Measurements from ENCODE around the gene NOP56.
"Not testable (repeated sequence)": the region's sequence is repeated elsewhere in the genome, so short reads cannot be mapped to it uniquely, and the experiment has no call there.

The NOP56 gene

DNA sequence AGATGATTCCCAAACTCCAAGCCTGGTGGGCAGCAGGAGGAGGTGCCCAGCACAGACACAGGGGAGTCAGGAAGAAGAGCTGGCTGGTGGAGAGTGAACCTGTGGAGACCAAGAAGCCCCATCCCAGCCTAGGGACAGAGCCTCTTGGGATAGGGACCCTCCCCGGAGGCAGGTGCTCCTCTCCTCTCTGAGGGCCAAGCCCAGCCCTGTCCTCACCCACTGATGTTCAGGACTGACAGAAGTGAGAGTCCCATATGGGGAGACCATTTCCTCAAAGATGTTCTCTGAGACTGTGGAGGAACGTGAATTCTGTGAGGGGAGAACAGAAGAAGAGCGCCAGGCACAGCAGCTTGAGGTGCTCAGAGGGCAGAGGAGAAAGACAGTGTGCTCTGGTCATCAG, 37.8 kb downstream of the NOP56 start:
- DNase-seq = no peak

DNA sequence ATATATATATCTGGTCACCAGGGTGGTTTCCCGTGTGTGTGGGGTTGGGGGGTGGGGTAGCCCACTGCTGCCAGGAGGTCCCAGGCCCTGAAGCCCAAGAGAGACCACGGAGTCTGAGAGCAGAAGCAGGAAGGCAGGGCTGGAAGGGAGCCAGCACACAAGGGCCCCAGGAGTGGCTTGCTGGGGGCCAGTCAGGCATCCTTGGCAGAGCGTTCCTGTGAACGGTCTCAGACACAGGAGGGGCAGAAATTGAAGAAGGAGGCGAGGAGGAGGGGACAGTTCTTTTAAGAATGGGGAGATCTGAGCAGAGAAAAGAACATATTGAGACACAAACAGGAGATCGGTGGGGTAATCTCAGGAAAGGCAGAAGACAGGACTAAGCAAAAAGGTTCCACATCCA, 38.3 kb downstream of the NOP56 start:
- DNase-seq = no peak

GRCh38 chr20:2691127-2691526, 38.7 kb downstream of the NOP56 start:
- DNase-seq = no peak

GRCh38 chr20:2691663-2692035, 39.2 kb downstream of the NOP56 start:
- DNase-seq = no peak

GRCh38 chr20:2692036-2692885, 39.8 kb downstream of the NOP56 start, which contains the start of gene EBF4:
TSS of gene EBF4 (plus strand) at chr20:2692780. CDS start at chr20:2693646, 866 bp downstream.
- DNase-seq = peak; percentile 42

GRCh38 chr20:2692886-2693285, 40.5 kb downstream of the NOP56 start:
- DNase-seq = no peak

DNA sequence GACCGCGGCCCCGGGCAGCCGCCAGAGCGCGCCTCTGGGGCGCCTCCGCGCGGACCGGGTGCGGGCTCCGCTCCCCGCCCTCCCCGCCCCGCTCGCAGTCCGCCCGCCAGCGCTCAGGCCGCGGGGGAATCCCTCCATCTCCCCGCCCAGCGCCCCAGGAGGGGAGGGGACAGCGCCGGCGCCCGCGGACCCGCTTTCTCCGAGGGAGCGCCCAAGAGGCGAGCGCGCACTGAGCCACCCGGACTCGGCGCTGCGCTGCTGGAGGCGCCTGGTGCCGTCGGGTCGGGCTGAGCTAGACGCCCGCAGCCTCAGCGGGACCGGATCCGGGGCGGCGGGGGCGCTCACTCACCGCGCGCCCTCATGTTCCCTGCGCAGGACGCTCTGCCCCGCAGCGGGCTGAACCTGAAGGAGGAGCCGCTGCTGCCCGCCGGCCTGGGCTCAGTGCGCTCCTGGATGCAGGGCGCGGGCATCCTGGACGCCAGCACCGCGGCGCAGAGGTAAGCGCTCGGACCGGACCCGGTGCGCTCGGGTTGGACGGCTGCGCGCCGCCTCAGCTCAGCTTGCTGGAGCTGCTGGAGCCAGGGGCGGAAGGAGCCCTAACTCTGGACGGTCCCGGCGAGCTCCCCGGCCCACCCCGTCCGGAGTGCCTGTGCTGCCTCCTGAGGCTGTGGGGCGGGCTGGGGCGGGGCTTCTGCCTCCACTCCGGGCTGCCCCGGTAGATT, 41.0 kb downstream of the NOP56 start:
- peak; percentile 12 for DNase-seq

- DNase-seq = peak; percentile 26
Observed at GRCh38 chr20:2694008-2694471, 41.6 kb downstream of the NOP56 start.

- DNase-seq = no peak
Observed at GRCh38 chr20:2694519-2694918, 42.1 kb downstream of the NOP56 start.

DNA sequence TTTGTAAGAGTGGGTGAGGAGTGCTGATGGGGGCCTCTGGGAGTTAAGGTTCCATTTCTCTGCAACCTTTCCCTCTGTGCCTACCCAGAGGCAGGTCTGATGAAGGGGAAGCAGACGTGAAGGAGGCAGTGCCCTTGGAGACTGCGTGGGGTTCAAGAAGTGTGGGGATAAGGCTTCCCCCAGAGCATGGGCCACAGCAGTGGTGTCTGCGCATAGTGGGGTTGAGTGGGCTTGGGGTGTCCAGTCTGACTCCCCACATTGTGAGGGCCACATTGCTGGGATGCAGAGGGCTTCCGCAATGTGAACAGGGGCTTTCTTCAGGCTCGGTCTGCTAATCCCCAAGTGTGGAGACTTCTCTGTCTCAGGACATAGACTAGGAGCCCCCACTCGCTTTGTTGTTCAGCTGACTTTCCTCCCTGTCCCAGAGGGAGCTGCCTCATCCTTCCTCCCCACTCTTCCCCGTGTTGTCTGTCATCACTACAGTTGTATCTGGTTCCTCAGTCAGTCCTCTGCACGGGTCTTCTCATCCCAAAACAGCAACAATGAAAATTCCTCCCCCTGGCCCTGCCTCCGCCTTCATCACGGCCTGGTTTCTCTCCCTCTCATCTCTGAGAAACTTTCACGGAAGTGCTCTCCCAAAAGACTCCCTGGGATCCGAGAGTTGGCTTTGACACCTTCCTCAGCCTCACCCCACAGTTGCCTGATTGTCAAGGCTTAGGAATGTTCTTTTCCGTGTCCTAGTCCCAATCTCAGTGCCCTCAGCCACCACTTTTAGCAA, 43.0 kb downstream of the NOP56 start:
- no peak for DNase-seq

DNA sequence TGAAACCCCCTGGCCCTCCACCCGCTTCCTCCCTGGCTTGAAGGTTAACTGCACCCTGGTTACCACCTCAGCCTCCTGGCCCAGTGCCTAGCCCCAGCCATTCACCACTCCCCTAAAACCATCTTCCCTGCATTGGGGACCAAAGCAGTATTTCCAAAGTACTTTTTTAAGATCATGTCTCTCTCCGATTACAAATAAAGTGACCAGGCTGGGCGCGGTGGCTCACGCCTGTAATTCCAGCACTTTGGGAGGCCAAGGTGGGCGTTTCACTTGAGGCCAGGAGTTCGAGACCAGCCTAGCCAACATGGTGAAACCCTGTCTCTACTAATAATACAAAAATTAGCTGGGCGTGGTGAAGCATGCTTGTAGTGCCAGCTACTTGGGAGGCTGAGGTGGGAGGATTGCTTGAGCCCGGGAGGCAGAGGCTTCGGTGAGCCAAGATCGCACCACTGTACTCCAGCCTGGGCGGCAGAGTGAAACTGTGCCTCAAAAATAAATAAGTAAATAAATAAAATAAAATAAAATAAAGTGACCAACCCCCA, 43.6 kb downstream of the NOP56 start:
- not testable (repeated sequence) for DNase-seq

DNA sequence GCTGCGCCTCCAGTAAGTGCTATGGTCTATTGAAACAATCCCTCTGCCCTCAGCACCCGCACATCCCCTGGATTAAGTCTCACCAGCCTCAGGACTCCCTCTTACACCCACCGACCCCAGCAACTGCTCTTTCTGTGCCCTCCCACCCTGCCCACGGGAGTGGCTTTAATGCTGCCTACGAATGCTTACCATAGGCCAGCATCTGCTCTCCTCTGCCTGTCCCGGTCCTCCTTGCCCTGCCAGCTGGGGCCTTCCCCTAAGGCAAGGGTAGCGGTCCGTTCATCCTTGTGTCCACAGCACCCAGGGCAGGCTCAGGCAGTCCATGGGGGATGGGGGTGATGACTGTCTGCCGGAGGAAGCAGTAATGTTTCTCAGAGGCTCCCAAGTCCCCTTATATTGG, 44.2 kb downstream of the NOP56 start:
- no peak for DNase-seq

- no peak for DNase-seq
Observed at GRCh38 chr20:2697768-2698167, 45.3 kb downstream of the NOP56 start.

- DNase-seq = no peak
Observed at GRCh38 chr20:2698186-2698817, 45.9 kb downstream of the NOP56 start.

DNA sequence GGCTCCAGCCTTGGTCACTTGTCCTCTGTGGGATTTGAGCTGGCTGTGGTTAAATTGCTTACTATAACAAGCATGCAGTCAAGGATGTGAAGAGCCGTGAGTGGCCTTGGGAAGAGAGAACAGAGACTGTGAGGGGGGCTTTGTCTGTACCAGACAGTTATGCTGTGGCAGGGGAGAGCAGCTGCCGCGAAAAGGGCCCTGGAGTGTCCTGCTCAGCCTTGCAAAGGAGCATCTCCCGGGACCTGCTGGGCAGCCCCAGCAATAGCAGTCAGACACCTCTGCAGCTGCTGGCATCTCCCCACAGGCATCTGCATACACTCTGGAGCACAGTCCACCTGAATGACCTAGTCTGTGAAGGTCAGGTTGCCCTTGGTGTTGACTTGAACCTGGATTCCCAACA, 46.5 kb downstream of the NOP56 start:
- DNase-seq = no peak

- DNase-seq = no peak
Observed at GRCh38 chr20:2699775-2700413, 47.5 kb downstream of the NOP56 start.

DNA sequence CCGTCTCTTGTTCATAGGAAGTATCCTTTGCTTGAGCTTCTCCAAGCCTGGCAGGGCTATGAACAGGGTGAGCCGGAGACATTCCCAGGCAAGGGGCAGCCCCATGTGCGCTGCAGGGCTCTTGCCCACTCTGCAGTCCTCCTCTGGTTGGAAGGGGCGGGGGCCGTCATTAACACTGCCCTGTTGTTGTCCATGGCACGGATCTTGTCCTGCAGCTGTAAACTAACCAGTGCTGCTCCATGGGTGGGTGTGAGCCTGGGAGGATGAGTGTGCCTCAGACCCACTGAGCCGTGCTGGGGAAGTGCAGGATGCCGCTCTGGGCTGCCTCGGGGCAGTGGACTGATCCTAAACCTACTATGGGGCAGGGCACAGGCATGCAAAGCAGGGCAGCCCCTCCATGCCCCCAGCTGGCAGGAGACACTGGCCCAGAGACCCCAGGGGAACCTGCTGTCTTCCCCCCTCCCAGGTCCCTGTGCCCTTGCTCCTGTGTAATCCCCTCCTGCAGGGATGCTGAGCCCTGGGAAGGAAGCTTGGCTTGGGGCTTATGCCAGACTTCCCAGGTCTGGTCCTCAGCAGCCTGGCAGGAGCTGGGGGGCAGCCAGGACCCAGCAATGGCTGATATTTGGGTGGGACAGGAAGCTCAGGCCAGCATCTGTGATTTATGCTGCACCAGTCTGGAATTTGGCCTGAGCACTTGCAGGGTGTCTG, 48.6 kb downstream of the NOP56 start:
- no peak for DNase-seq

GRCh38 chr20:2701671-2702081, 49.2 kb downstream of the NOP56 start:
- DNase-seq = no peak

- no peak for DNase-seq
Observed at GRCh38 chr20:2703716-2704475, 51.5 kb downstream of the NOP56 start.

DNA sequence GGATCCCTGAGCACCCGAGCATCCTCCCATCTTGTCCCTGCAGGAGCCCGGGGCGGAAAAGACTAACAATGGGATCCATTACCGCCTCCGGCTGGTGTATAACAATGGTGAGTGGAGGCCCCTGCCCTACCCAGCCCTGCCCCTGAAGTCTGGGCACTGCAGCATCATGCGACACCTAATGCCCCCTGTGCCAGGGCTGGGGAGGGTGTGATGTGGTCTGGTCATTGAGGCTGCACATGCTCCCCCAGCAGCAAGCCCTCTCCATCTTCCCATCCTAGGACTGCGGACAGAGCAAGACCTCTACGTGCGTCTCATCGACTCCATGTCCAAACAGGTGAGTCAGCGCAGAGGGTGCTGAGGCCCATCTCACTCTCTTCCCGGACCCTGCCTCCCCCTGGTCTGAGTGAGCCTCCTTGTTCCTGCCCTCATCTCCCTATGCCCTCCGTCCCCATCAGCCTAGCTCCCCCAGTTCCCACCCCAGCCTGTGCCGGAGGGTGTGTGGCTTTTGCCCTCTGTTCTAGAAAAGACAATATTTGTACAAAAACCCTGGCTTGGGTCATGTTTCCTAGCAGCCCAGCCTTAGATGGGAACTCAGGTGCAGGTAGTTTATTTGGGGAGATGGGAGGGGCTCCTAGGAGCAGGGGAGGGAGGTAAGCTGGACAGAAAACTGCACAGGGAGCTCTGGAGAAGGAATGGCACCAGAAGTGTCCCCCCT, 53.7 kb downstream of the NOP56 start:
- DNase-seq = no peak
